ENCODE measurements around the gene DPF1.

Gene DPF1

DNA sequence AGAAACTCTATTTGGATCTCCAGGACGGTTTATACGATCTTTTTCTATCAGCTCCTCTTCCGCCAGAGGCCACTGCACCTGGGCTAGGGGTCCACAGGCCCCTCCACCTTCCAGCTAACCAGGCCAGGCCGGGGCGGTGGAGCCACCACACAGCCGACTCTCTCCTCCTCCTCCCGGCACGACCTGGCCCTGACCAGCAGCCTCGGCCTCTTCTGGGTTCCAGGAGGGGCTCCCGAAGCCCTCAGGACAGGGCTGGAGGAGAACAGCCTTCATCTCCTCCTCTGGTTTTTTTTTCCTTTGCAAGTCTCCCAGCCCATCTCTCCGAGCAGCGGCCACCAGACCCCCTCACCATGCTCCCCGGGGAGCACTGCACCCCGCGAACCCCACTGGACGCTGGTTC is 17.1 kb downstream of the DPF1 start:
- intact Hi-C loops (cut with DNase I; ENCODE audit: low total_unique reads) = no loop called here
- Histone ChIP-seq H3K36me3 (peaks cover 7 to 53% (median 39%) of the 10 kb centered on the region in 3 donors), H3K9me3 (no peaks in the 10 kb centered on the region), H3K27me3 (peaks cover 0 to 29% of the 10 kb centered on the region in 2 donors), H3K4me1 (peaks cover 0 to 28% (median 25%) of the 10 kb centered on the region in 4 donors), H3K4me3 (no peak overlapping the region), H3K27ac (no peak overlapping the region)
- TF ChIP-seq, protein P1, sequence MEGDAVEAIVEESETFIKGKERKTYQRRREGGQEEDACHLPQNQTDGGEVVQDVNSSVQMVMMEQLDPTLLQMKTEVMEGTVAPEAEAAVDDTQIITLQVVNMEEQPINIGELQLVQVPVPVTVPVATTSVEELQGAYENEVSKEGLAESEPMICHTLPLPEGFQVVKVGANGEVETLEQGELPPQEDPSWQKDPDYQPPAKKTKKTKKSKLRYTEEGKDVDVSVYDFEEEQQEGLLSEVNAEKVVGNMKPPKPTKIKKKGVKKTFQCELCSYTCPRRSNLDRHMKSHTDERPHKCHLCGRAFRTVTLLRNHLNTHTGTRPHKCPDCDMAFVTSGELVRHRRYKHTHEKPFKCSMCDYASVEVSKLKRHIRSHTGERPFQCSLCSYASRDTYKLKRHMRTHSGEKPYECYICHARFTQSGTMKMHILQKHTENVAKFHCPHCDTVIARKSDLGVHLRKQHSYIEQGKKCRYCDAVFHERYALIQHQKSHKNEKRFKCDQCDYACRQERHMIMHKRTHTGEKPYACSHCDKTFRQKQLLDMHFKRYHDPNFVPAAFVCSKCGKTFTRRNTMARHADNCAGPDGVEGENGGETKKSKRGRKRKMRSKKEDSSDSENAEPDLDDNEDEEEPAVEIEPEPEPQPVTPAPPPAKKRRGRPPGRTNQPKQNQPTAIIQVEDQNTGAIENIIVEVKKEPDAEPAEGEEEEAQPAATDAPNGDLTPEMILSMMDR (IDR thresholded peaks at IDR 0.05) = no peak
- DNase-seq = peak in 1 of 2 donors; percentile 37

DNA sequence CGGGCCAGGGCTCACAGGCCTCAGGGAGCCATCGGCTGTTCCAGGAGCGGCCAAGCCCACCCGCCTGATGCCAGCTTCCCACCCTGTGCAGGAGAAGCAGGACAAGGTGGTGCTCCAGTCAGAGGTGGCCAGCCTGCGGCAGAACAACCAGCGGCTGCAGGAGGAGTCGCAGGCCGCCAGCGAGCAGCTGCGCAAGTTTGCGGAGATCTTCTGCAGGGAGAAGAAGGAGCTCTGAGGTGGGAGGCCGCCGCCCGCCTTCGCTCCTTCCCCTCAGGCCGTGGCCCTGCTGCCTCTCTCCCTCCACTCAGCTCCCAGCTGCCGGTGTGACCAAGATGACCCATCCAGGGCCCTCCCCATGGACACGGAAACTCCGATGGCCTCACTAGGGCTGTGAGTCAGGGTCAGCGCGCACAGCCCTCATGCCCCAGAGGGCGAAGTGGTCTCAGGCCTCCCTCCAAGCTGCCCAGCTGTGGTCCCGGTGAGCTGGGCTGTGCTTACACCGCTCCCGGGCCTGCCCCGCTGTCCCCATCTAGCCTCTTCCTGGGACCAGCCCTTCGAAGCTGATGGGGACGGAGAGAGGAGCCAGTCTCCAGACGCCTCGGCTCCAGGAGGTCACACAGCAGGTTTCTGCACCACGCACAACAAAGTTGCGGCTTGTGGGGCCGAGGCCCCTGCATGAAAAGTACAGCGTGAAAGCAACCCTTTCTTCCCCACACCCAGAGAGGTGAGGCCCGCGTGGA is 17.8 kb downstream of the DPF1 start:
- H3K9me3 ChIP-seq = no peaks in the 10 kb centered on the region
- TF ChIP-seq, protein P1 (IDR thresholded peaks at IDR 0.05) = no peak
- intact Hi-C loops (cut with DNase I; ENCODE audit: low total_unique reads) = no loop called here
- H3K4me1 ChIP-seq = peaks cover 0 to 23% (median 20%) of the 10 kb centered on the region in 4 donors
- H3K27me3 ChIP-seq = peaks cover 0 to 21% of the 10 kb centered on the region in 2 donors
- H3K27ac ChIP-seq = no peak overlapping the region
- H3K36me3 ChIP-seq = peaks cover 13 to 61% (median 46%) of the 10 kb centered on the region in 3 donors
- DNase-seq = peak in 1 of 2 donors; percentile 47
- H3K4me3 ChIP-seq = no peak overlapping the region

DNA sequence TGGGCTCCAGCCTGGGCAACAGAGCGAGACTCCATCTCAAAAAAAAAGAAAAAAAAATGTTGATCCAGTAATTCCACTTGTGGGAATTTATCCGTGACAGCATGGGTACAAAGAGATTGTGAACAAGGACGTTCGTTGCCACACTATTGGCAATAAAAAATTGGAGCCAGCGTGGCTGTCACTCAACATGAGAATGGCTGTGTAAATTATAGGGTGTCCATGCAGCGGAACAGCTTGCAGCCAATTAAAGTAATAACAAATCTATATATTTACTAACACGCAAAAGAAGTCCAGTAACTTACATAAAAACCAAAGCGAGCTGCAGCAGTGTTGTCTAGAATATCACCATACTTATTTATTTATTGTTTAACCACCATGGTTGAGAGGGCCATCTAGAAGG is 19.3 kb downstream of the DPF1 start:
- Histone ChIP-seq H3K9me3 (no peaks in the 10 kb centered on the region), H3K27ac (no peak overlapping the region), H3K4me3 (no peak overlapping the region), H3K4me1 (peaks cover 0 to 9% (median 7%) of the 10 kb centered on the region in 4 donors), H3K27me3 (peaks cover 0 to 11% of the 10 kb centered on the region in 2 donors), H3K36me3 (peaks cover 13 to 71% (median 54%) of the 10 kb centered on the region in 3 donors)
- intact Hi-C loops (cut with DNase I; ENCODE audit: low total_unique reads) = no loop called here
- TF ChIP-seq, protein P1 (IDR thresholded peaks at IDR 0.05) = no peak
- no peak for DNase-seq

DNA sequence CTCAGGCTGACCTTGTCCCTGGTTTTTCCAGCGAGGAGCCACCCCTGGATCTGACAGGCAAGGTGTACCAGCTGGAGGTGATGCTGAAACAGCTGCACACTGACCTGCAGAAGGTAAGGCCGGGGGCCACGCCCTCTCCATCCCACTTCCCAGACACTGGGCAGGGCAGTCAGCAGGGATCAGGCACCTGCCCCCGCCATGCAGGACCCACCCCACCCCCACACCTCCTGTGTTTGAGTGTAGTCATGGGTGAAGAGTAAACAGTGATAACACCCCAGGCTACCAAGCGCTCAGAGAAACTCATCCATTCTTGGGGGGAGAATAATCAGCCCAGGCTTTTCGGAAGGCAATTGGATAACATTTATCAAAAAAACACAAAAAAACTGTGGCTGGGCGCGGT is 19.9 kb downstream of the DPF1 start:
- no peak overlapping the region for H3K4me3 ChIP-seq
- intact Hi-C loops (cut with DNase I; ENCODE audit: low total_unique reads) = no loop called here
- H3K4me1 ChIP-seq = peaks cover 0 to 3% (median 1%) of the 10 kb centered on the region in 4 donors
- no peak overlapping the region for H3K27ac ChIP-seq
- H3K9me3 ChIP-seq = no peaks in the 10 kb centered on the region
- no peak for DNase-seq
- H3K36me3 ChIP-seq = peaks cover 13 to 75% (median 56%) of the 10 kb centered on the region in 3 donors
- TF ChIP-seq, protein P1 (IDR thresholded peaks at IDR 0.05) = no peak
- peaks cover 0 to 11% of the 10 kb centered on the region in 2 donors for H3K27me3 ChIP-seq

DNA sequence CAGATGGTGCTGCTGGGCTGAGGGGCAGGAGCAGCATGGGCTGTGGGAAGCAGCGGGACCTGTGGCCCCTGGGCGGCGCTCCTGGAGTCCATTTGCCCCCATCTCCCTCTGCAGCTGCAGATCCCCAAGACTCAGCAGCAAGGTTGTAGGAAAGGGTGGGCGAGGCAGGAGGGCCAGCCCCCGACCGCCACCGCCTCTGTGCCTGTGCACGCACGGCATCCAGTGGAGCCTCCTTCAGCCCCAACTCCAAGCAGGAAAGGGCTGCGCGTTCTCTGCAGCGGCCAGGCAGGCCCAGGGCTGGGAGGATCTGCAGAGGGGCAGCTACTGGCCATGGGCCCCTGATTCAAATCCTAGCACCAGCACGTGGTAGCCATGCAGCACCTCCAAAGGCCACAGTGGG is 20.8 kb downstream of the DPF1 start:
- intact Hi-C loops (cut with DNase I; ENCODE audit: low total_unique reads) = no loop called here
- peaks cover 0 to 8% of the 10 kb centered on the region in 2 donors for H3K27me3 ChIP-seq
- H3K4me3 ChIP-seq = no peak overlapping the region
- no peak for DNase-seq
- no peaks in the 10 kb centered on the region for H3K9me3 ChIP-seq
- TF ChIP-seq, protein P1 (IDR thresholded peaks at IDR 0.05) = no peak
- no peak overlapping the region for H3K27ac ChIP-seq
- no peaks in the 10 kb centered on the region for H3K4me1 ChIP-seq
- H3K36me3 ChIP-seq = peaks cover 16 to 84% (median 65%) of the 10 kb centered on the region in 3 donors
